SU-DHL-6 (cell line): ENCODE data around the gene SEC31A.
"Not testable (repeated sequence)": the region's sequence is repeated elsewhere in the genome, so short reads cannot be mapped to it uniquely, and the experiment has no call there.

Experiments used
- EZH2phosphoT487 ChIP-seq: fragments of 200-600 bp; sonication (generic), shearing (Covaris generic); conservative IDR thresholded peaks from 2 replicates; pipeline ENCODE4 v1.6.1; 2018; ENCODE audit warnings: mild to moderate bottlenecking, antibody characterized with exemption, low read length, moderate library complexity, mixed read lengths
- TF ChIP-seq, protein P1 (sequence below): fragments of 200-600 bp; sonication (generic); IDR thresholded peaks from one replicate; pipeline ENCODE4 v1.5.1; 2017; ENCODE audit warnings: antibody characterized with exemption, mild to moderate bottlenecking, low read length, moderate library complexity; ENCODE audit not compliant: insufficient read depth, poor library complexity, severe bottlenecking

GRCh38 chr4:82866033-82866432 is 24.9 kb downstream of the SEC31A start:
- TF ChIP-seq, protein P1, sequence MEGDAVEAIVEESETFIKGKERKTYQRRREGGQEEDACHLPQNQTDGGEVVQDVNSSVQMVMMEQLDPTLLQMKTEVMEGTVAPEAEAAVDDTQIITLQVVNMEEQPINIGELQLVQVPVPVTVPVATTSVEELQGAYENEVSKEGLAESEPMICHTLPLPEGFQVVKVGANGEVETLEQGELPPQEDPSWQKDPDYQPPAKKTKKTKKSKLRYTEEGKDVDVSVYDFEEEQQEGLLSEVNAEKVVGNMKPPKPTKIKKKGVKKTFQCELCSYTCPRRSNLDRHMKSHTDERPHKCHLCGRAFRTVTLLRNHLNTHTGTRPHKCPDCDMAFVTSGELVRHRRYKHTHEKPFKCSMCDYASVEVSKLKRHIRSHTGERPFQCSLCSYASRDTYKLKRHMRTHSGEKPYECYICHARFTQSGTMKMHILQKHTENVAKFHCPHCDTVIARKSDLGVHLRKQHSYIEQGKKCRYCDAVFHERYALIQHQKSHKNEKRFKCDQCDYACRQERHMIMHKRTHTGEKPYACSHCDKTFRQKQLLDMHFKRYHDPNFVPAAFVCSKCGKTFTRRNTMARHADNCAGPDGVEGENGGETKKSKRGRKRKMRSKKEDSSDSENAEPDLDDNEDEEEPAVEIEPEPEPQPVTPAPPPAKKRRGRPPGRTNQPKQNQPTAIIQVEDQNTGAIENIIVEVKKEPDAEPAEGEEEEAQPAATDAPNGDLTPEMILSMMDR = not testable (repeated sequence)
- TF ChIP-seq EZH2phosphoT487 = not testable (repeated sequence)
